Measurements from ENCODE around the gene CKMT2.

Gene CKMT2

GRCh38 chr5:81313278-81313677 is 80.2 kb downstream of the CKMT2 start:
- no peak for DNase-seq

GRCh38 chr5:81313686-81314085 is 80.6 kb downstream of the CKMT2 start:
- DNase-seq: no peak

DNA sequence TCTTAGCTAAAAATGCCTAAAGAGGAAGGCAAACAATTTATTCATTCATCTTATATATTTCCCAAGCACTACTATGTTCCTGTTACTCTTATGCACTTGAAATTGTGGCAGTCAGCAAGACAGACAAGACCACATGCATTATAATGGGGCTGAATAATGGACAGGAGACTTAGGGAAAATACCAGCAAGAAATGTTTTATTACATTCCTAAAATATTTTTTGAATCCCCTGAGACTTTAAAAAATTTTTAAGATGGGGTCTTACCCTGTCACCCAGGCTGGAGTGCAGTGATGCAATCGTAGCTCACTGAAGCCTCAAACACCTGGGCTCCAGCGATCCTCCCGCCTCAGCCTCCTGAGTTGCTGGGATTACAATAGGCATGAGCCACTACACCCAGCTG is 81.5 kb downstream of the CKMT2 start:
- DNase-seq: no peak

- no peak for DNase-seq
These were observed 82.2 kb downstream of the CKMT2 start for GRCh38 chr5:81315336-81315735.

- DNase-seq: no peak
These were observed 82.7 kb downstream of the CKMT2 start for GRCh38 chr5:81315830-81316229.
